Liver (tissue), 9 donors: ENCODE data around the gene CIB2. TPM values are rescaled to one million over a fixed set of nuclear protein-coding genes. Genes with fewer than 3 reads are reported as not detected.

Source experiments
- DNase-seq: peaks from one replicate; pipeline ENCODE4 v3.0.0-alpha.2; 2017; ENCODE audit warnings: low spot score
- H3K27ac ChIP-seq, 2 donors: one replicate each; pipeline ENCODE4 v1.7.0; 2013; ENCODE audit warnings: inconsistent platforms in 2 of 2, low read length in 2 of 2, control low read depth in 1 of 2, low read depth in 1 of 2, mild to moderate bottlenecking in 1 of 2
- H3K27me3 ChIP-seq, 4 donors: one replicate each; pipeline versions ENCODE4 v1.6.1 to v1.7.0; 2013; ENCODE audit warnings: low read length in 3 of 4, inconsistent platforms in 1 of 4, mild to moderate bottlenecking in 1 of 4, moderate library complexity in 1 of 4; ENCODE audit not compliant: control insufficient read depth in 4 of 4, insufficient read depth in 4 of 4
- H3K36me3 ChIP-seq, 4 donors: one replicate each; pipeline versions ENCODE4 v1.6.1 to v1.7.0; 2013; ENCODE audit warnings: low read length in 3 of 4, mild to moderate bottlenecking in 3 of 4, low read depth in 1 of 4, moderate library complexity in 1 of 4; ENCODE audit not compliant: control insufficient read depth in 4 of 4, insufficient read depth in 3 of 4
- H3K4me1 ChIP-seq, 4 donors: one replicate each; pipeline versions ENCODE4 v1.6.1 to v1.7.0; 2013; ENCODE audit warnings: low read length in 3 of 4, mild to moderate bottlenecking in 3 of 4, moderate library complexity in 1 of 4; ENCODE audit not compliant: control insufficient read depth in 4 of 4, insufficient read depth in 4 of 4
- H3K4me3 ChIP-seq, 3 donors: one replicate each; pipeline versions ENCODE4 v1.6.1 to v1.7.0; 2013; ENCODE audit warnings: low read length in 3 of 3, control low read depth in 1 of 3, low read depth in 1 of 3, mild to moderate bottlenecking in 1 of 3
- H3K9ac ChIP-seq, 2 donors: one replicate each; pipeline ENCODE4 v1.7.0; 2013; ENCODE audit warnings: low read length in 2 of 2, mild to moderate bottlenecking in 2 of 2, moderate library complexity in 2 of 2, control low read depth in 1 of 2, low read depth in 1 of 2
- H3K9me3 ChIP-seq, 4 donors: one replicate each; pipeline versions ENCODE4 v1.6.1 to v1.7.0; 2013; ENCODE audit warnings: low read length in 3 of 4; ENCODE audit not compliant: control insufficient read depth in 4 of 4
- EGR1 ChIP-seq, 2 donors: IDR thresholded peaks; 2 replicates each; pipeline ENCODE4 v1.6.1; 2016 to 2018; ENCODE audit warnings: antibody characterized with exemption in 2 of 2, low read depth in 2 of 2
- FOXA2 ChIP-seq: IDR thresholded peaks from 2 replicates; pipeline ENCODE4 v1.6.1; 2016; ENCODE audit warnings: antibody characterized with exemption
- HNF4A ChIP-seq, 2 donors: conservative IDR thresholded peaks; 2 replicates each; pipeline ENCODE4 v1.6.1; 2016; ENCODE audit warnings: antibody characterized with exemption in 2 of 2, mild to moderate bottlenecking in 2 of 2
- HNF4G ChIP-seq: IDR thresholded peaks from 2 replicates; pipeline ENCODE4 v1.6.1; 2016; ENCODE audit warnings: antibody characterized with exemption
- MAX ChIP-seq: IDR thresholded peaks from 2 replicates; pipeline ENCODE4 v1.6.1; 2016; ENCODE audit warnings: antibody characterized with exemption
- NR2F2 ChIP-seq: IDR thresholded peaks from 2 replicates; pipeline ENCODE4 v1.6.1; 2016; ENCODE audit warnings: antibody characterized with exemption
- RXRA ChIP-seq, 2 donors: IDR thresholded peaks; 2 replicates each; pipeline ENCODE4 v1.6.1; 2017 to 2018; ENCODE audit warnings: antibody characterized with exemption in 2 of 2, mild to moderate bottlenecking in 1 of 2
- SP1 ChIP-seq: IDR thresholded peaks from 2 replicates; pipeline ENCODE4 v1.6.1; 2018; ENCODE audit warnings: antibody characterized with exemption, mild to moderate bottlenecking
- YY1 ChIP-seq: IDR thresholded peaks from 2 replicates; pipeline ENCODE4 v1.6.1; 2016; ENCODE audit warnings: antibody characterized with exemption, mild to moderate bottlenecking
- WGBS: extraction: QIAGEN DNeasy Blood & Tissue Kit; methylation state at CpG from one replicate; pipeline ENCODE4 v1.1.7; 2013; 5-methylcytosine and 5-hydroxymethylcytosine counted together
- polyA plus RNA-seq, 2 donors: library from polyadenylated mRNA; stranded (reverse) in 1 of 2; unstranded in 1 of 2; fragments of 200-250 nt in 1 of 2; fragments of >200 nt in 1 of 2; fragmentation: Nextera tagmentation in 1 of 2; extraction: Ambion mirVana in 1 of 2; gene quantifications; one replicate each; pipeline versions ENCODE4 v1.2.1 to v1.2.3, GENCODE V29; 2013 to 2015
- total RNA-seq, 2 donors: library from RNA; depleted of rRNA; stranded (reverse); fragments of >200 nt; gene quantifications; one replicate each; pipeline ENCODE4 v1.2.3, GENCODE V29; 2014
- TF ChIP-seq, protein P1 (sequence below): fragments of 150-350 bp; IDR thresholded peaks from 2 replicates; pipeline ENCODE4 v1.5.1; 2017; ENCODE audit warnings: improper control_type of control experiment, low read depth, low read length; ENCODE audit not compliant: missing input control
- TF ChIP-seq, protein P2 (sequence below): IDR thresholded peaks from 2 replicates; pipeline ENCODE4 v1.6.1; 2016; ENCODE audit warnings: antibody characterized with exemption
- TF ChIP-seq, protein P3 (sequence below): IDR thresholded peaks from 2 replicates; pipeline ENCODE4 v1.6.1; 2016; ENCODE audit warnings: antibody characterized with exemption
- donor health status: healthy.
- donor health status: healthy.
- donor health status: healthy.
- donor health status: healthy.
- donor health status: healthy.

Gene CIB2
- total and polyA plus RNA-seq, 4 donors: 0.25 to 2.2 (median 0.53) TPM

GRCh38 chr15:78129751-78130287 is 1.4 kb downstream of the CIB2 start:
- H3K27ac ChIP-seq: no peak overlapping the region
- TF ChIP-seq FOXA2 (no peak), NR2F2 (no peak), EGR1 (IDR thresholded peaks at IDR 0.05; ENCODE audit: low read depth in 2 of 2) (no peak), HNF4A (conservative IDR thresholded peaks at IDR 0.05) (no peak), HNF4G (no peak), SP1 (no peak), YY1 (no peak), RXRA (IDR thresholded peaks at IDR 0.05) (no peak)
- TF ChIP-seq, protein P1, sequence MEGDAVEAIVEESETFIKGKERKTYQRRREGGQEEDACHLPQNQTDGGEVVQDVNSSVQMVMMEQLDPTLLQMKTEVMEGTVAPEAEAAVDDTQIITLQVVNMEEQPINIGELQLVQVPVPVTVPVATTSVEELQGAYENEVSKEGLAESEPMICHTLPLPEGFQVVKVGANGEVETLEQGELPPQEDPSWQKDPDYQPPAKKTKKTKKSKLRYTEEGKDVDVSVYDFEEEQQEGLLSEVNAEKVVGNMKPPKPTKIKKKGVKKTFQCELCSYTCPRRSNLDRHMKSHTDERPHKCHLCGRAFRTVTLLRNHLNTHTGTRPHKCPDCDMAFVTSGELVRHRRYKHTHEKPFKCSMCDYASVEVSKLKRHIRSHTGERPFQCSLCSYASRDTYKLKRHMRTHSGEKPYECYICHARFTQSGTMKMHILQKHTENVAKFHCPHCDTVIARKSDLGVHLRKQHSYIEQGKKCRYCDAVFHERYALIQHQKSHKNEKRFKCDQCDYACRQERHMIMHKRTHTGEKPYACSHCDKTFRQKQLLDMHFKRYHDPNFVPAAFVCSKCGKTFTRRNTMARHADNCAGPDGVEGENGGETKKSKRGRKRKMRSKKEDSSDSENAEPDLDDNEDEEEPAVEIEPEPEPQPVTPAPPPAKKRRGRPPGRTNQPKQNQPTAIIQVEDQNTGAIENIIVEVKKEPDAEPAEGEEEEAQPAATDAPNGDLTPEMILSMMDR: no peak
- TF ChIP-seq, protein P2, sequence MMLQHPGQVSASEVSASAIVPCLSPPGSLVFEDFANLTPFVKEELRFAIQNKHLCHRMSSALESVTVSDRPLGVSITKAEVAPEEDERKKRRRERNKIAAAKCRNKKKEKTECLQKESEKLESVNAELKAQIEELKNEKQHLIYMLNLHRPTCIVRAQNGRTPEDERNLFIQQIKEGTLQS: no peak
- TF ChIP-seq, protein P3, sequence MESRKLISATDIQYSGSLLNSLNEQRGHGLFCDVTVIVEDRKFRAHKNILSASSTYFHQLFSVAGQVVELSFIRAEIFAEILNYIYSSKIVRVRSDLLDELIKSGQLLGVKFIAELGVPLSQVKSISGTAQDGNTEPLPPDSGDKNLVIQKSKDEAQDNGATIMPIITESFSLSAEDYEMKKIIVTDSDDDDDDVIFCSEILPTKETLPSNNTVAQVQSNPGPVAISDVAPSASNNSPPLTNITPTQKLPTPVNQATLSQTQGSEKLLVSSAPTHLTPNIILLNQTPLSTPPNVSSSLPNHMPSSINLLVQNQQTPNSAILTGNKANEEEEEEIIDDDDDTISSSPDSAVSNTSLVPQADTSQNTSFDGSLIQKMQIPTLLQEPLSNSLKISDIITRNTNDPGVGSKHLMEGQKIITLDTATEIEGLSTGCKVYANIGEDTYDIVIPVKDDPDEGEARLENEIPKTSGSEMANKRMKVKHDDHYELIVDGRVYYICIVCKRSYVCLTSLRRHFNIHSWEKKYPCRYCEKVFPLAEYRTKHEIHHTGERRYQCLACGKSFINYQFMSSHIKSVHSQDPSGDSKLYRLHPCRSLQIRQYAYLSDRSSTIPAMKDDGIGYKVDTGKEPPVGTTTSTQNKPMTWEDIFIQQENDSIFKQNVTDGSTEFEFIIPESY: no peak
- H3K4me3 ChIP-seq: no peak overlapping the region

DNA sequence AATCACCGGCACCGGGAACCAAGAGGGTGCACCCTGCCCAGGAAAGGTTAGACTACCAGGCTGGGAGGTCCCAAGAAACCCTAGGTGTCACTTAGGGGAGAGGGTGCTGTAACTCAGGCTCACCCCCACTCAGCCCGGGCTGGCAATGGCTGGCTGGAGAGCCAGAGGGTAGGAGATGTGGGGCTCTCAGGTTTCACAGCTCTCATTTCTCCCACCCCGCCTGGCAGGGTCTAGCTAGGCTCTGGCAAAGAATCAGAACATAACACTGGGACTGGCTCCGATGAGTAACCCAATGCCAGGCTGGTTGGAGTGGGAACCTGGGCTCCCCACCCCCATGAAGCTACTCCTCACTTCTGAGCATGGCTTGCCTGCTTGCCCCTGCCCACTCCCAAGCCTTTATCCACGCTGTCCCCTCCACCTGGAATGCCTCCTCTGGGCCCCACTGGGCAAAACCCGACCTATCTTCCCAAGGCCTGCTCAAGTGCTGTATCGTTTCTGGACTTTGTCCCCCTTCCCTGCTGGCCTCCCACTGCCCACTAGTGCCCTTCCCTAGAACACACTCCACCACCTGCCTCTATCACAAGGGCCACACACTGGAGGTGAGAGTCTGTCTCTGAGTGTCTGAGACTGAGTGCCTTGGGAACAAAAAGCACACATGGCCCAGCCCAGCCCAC is 2.0 kb downstream of the CIB2 start:
- no peak for DNase-seq
- Histone ChIP-seq H3K27ac (no peak overlapping the region), H3K4me1 (peaks cover 1 to 9% (median 4%) of the 10 kb centered on the region in 4 donors), H3K9ac (no peak overlapping the region), H3K27me3 (no peaks in the 10 kb centered on the region), H3K9me3 (no peaks in the 10 kb centered on the region), H3K36me3 (no peaks in the 10 kb centered on the region), H3K4me3 (no peak overlapping the region)
- 86% methylated on average over 8 of the region's 8 CpGs for whole genome bisulfite sequencing
- TF ChIP-seq MAX (no peak), YY1 (no peak), HNF4A (conservative IDR thresholded peaks at IDR 0.05) (no peak), SP1 (no peak)
- TF ChIP-seq, protein P1: no peak

More at GRCh38 chr15:78129751-78130287, 1.4 kb downstream of the CIB2 start:
- no peak overlapping the region for H3K9ac ChIP-seq
- DNase-seq: no peak
- H3K4me1 ChIP-seq: peaks cover 1 to 9% (median 4%) of the 10 kb centered on the region in 4 donors
- H3K36me3 ChIP-seq: no peaks in the 10 kb centered on the region
- 94% methylated on average over 5 of the region's 5 CpGs for WGBS
- no peaks in the 10 kb centered on the region for H3K27me3 ChIP-seq
- no peaks in the 10 kb centered on the region for H3K9me3 ChIP-seq
